HUES48 (cell line): ENCODE data around the gene GP9.

Source experiments
- H3K27ac ChIP-seq: one replicate; pipeline ENCODE4 v1.7.0; 2013; ENCODE audit warnings: low read depth, low read length, inconsistent platforms
- H3K27me3 ChIP-seq: 2 replicates; pipeline ENCODE4 v1.6.1; 2013; ENCODE audit warnings: mild to moderate bottlenecking, low read length; ENCODE audit not compliant: control insufficient read depth, insufficient read depth
- H3K36me3 ChIP-seq: 2 replicates; pipeline ENCODE4 v1.6.1; 2013; ENCODE audit warnings: low read length; ENCODE audit not compliant: control insufficient read depth, insufficient read depth
- H3K4me1 ChIP-seq: 2 replicates; pipeline ENCODE4 v1.6.1; 2013; ENCODE audit warnings: mild to moderate bottlenecking, low read length; ENCODE audit not compliant: control insufficient read depth, insufficient read depth
- H3K4me3 ChIP-seq: 2 replicates; pipeline ENCODE4 v1.5.1; 2013; ENCODE audit warnings: mild to moderate bottlenecking, low read depth, low read length
- H3K9ac ChIP-seq: 2 replicates; pipeline ENCODE4 v1.6.1; 2013; ENCODE audit warnings: mild to moderate bottlenecking, low read depth, low read length, moderate library complexity
- H3K9me3 ChIP-seq: 2 replicates; pipeline ENCODE4 v1.6.1; 2013; ENCODE audit warnings: low read length; ENCODE audit not compliant: control insufficient read depth, insufficient read depth

The GP9 gene

GRCh38 chr3:129028866-129029265 lies 31.7 kb upstream of the GP9 start:
- no peak overlapping the region for H3K27ac ChIP-seq
- no peak overlapping the region for H3K9ac ChIP-seq
- no peaks in the 10 kb centered on the region for H3K4me1 ChIP-seq
- H3K36me3 ChIP-seq: no peaks in the 10 kb centered on the region
- no peaks in the 10 kb centered on the region for H3K9me3 ChIP-seq
- H3K27me3 ChIP-seq: peaks cover 22% of the 10 kb centered on the region
- no peak overlapping the region for H3K4me3 ChIP-seq

- no peak overlapping the region for H3K27ac ChIP-seq
- peaks cover 13% of the 10 kb centered on the region for H3K27me3 ChIP-seq
- H3K4me1 ChIP-seq: no peaks in the 10 kb centered on the region
- H3K36me3 ChIP-seq: no peaks in the 10 kb centered on the region
- H3K4me3 ChIP-seq: no peak overlapping the region
- no peaks in the 10 kb centered on the region for H3K9me3 ChIP-seq
- no peak overlapping the region for H3K9ac ChIP-seq
These were observed 30.0 kb upstream of the GP9 start for GRCh38 chr3:129030611-129031010.

- Histone ChIP-seq H3K4me3 (no peak overlapping the region), H3K4me1 (no peaks in the 10 kb centered on the region)
These were observed 28.9 kb upstream of the GP9 start for GRCh38 chr3:129031476-129032215.

GRCh38 chr3:129032716-129033115 lies 27.9 kb upstream of the GP9 start:
- H3K9ac ChIP-seq: no peak overlapping the region
- no peak overlapping the region for H3K27ac ChIP-seq
- no peaks in the 10 kb centered on the region for H3K9me3 ChIP-seq
- H3K27me3 ChIP-seq: no peaks in the 10 kb centered on the region
- H3K36me3 ChIP-seq: no peaks in the 10 kb centered on the region
- no peaks in the 10 kb centered on the region for H3K4me1 ChIP-seq
- no peak overlapping the region for H3K4me3 ChIP-seq

More at GRCh38 chr3:129031476-129032215, 28.9 kb upstream of the GP9 start:
- Histone ChIP-seq H3K27ac (no peak overlapping the region), H3K27me3 (peaks cover 3% of the 10 kb centered on the region), H3K9ac (no peak overlapping the region), H3K9me3 (no peaks in the 10 kb centered on the region), H3K36me3 (no peaks in the 10 kb centered on the region)

- H3K4me3 ChIP-seq: no peak overlapping the region
- H3K36me3 ChIP-seq: no peaks in the 10 kb centered on the region
- no peak overlapping the region for H3K9ac ChIP-seq
- no peak overlapping the region for H3K27ac ChIP-seq
- H3K27me3 ChIP-seq: no peaks in the 10 kb centered on the region
- no peaks in the 10 kb centered on the region for H3K4me1 ChIP-seq
- no peaks in the 10 kb centered on the region for H3K9me3 ChIP-seq
These were observed 27.4 kb upstream of the GP9 start for GRCh38 chr3:129033151-129033550.

- Histone ChIP-seq H3K4me1 (peaks cover 2% of the 10 kb centered on the region; the same call in 1 of the 2 replicates), H3K27me3 (no peaks in the 10 kb centered on the region), H3K9ac (no peak overlapping the region), H3K9me3 (no peaks in the 10 kb centered on the region), H3K36me3 (no peaks in the 10 kb centered on the region), H3K4me3 (no peak overlapping the region), H3K27ac (no peak overlapping the region)
These were observed 26.8 kb upstream of the GP9 start for GRCh38 chr3:129033633-129034321.

- Histone ChIP-seq H3K9ac (no peak overlapping the region), H3K36me3 (no peaks in the 10 kb centered on the region), H3K4me1 (peaks cover 3% of the 10 kb centered on the region; the same call in 1 of the 2 replicates), H3K4me3 (no peak overlapping the region), H3K27ac (no peak overlapping the region), H3K27me3 (no peaks in the 10 kb centered on the region), H3K9me3 (no peaks in the 10 kb centered on the region)
These were observed 25.9 kb upstream of the GP9 start for GRCh38 chr3:129034642-129035041.

- no peak overlapping the region for H3K9ac ChIP-seq
- H3K4me1 ChIP-seq: peaks cover 3% of the 10 kb centered on the region; the same call in 1 of the 2 replicates
- H3K9me3 ChIP-seq: no peaks in the 10 kb centered on the region
- no peak overlapping the region for H3K27ac ChIP-seq
- no peaks in the 10 kb centered on the region for H3K27me3 ChIP-seq
- no peaks in the 10 kb centered on the region for H3K36me3 ChIP-seq
- no peak overlapping the region for H3K4me3 ChIP-seq
These were observed 25.0 kb upstream of the GP9 start for GRCh38 chr3:129035360-129036221.

GRCh38 chr3:129036222-129037092 lies 24.1 kb upstream of the GP9 start:
- H3K27ac ChIP-seq: no peak overlapping the region

GRCh38 chr3:129037093-129037419 lies 23.5 kb upstream of the GP9 start:
- H3K9me3 ChIP-seq: no peaks in the 10 kb centered on the region
- peaks cover 4% of the 10 kb centered on the region; the same call in 1 of the 2 replicates for H3K4me1 ChIP-seq
- H3K36me3 ChIP-seq: no peaks in the 10 kb centered on the region
- no peak overlapping the region for H3K27ac ChIP-seq
- no peak overlapping the region for H3K9ac ChIP-seq
- H3K27me3 ChIP-seq: no peaks in the 10 kb centered on the region
- no peak overlapping the region for H3K4me3 ChIP-seq

More at GRCh38 chr3:129036222-129037092, 24.1 kb upstream of the GP9 start:
- H3K36me3 ChIP-seq: no peaks in the 10 kb centered on the region
- H3K4me3 ChIP-seq: no peak overlapping the region
- H3K4me1 ChIP-seq: peaks cover 3% of the 10 kb centered on the region; the same call in 1 of the 2 replicates
- no peaks in the 10 kb centered on the region for H3K27me3 ChIP-seq
- H3K9ac ChIP-seq: no peak overlapping the region
- no peaks in the 10 kb centered on the region for H3K9me3 ChIP-seq
